OCI-LY3 (cell line): ENCODE measurements around the gene OR2F1.

ENCODE experiments used
- H2AFZ ChIP-seq: fragments of 200-600, 300-600 bp; shearing (Covaris generic); 2 replicates; pipeline ENCODE4 v1.6.0; 2014; ENCODE audit warnings: antibody characterized with exemption, low read depth, low read length
- H3K27ac ChIP-seq: fragments of 200-600, 300-600 bp; sonication (generic); 2 replicates; pipeline ENCODE4 v1.5.1; 2014; ENCODE audit warnings: mild to moderate bottlenecking, low read length, moderate library complexity, mixed read lengths
- H3K27me3 ChIP-seq: fragments of 200-600, 300-600 bp; sonication (generic); 2 replicates; pipeline ENCODE4 v1.6.1; 2014; ENCODE audit warnings: low read depth, low read length, mixed read lengths
- H3K36me3 ChIP-seq: fragments of 200-600, 300-600 bp; sonication (generic); replicated peaks from 2 replicates; pipeline ENCODE3; 2014; ENCODE audit warnings: low read depth, low read length, mixed read lengths
- H3K4me1 ChIP-seq: fragments of 300-600, 200-600 bp; sonication (generic); 2 replicates; pipeline ENCODE4 v1.6.1; 2014; ENCODE audit warnings: low read length, mixed read lengths
- H3K4me2 ChIP-seq: fragments of 200-600, 300-600 bp; sonication (generic); 2 replicates; pipeline ENCODE4 v1.6.1; 2014; ENCODE audit warnings: low read length, mixed read lengths
- H3K4me3 ChIP-seq: fragments of 300-600, 200-600 bp; sonication (generic); 2 replicates; pipeline ENCODE4 v1.5.1; 2014; ENCODE audit warnings: antibody characterized with exemption, mild to moderate bottlenecking, low read length, moderate library complexity
- H3K79me2 ChIP-seq: fragments of 300-600, 200-600 bp; shearing (Covaris generic); 2 replicates; pipeline ENCODE4 v1.6.1; 2014; ENCODE audit warnings: mild to moderate bottlenecking, low read length, mixed read lengths
- H3K9ac ChIP-seq: fragments of 300-600, 200-600 bp; shearing (Covaris generic); 2 replicates; pipeline ENCODE4 v1.6.0; 2014; ENCODE audit warnings: mild to moderate bottlenecking, low read length, moderate library complexity
- H3K9me3 ChIP-seq: fragments of 200-600, 300-600 bp; shearing (Covaris generic); 2 replicates; pipeline ENCODE4 v1.6.1; 2014; ENCODE audit warnings: low read length, mixed read lengths; ENCODE audit not compliant: insufficient read depth
- H4K20me1 ChIP-seq: fragments of 200-600, 300-600 bp; sonication (generic); 2 replicates; pipeline ENCODE4 v1.6.1; 2016; ENCODE audit warnings: low read length, mixed read lengths; ENCODE audit not compliant: insufficient read depth
- CTCF ChIP-seq: fragments of 200-600, 300-600 bp; sonication (generic); IDR thresholded peaks from 2 replicates; pipeline ENCODE4 v1.5.1; 2014; ENCODE audit warnings: antibody characterized with exemption, low read length, low read depth
- EZH2phosphoT487 ChIP-seq: fragments of 200-600 bp; shearing (Covaris generic); IDR thresholded peaks from 2 replicates; pipeline ENCODE4 v1.6.1; 2018; ENCODE audit warnings: antibody characterized with exemption, mixed run types, low read depth

The OR2F1 gene

GRCh38 chr7:143945423-143945822, 9.2 kb upstream of the OR2F1 start:
- no peak for TF ChIP-seq CTCF
- TF ChIP-seq EZH2phosphoT487, result no peak
- H3K27ac ChIP-seq, result no peak overlapping the region
- no peaks in the 10 kb centered on the region for H3K79me2 ChIP-seq
- H4K20me1 ChIP-seq, result no peaks in the 10 kb centered on the region
- H3K27me3 ChIP-seq, result 0 out of 2 replicates have a peak, but pooled peaks cover 4% of the 10 kb centered on the region
- no peaks in the 10 kb centered on the region for H3K4me1 ChIP-seq
- no peaks in the 10 kb centered on the region for H3K36me3 ChIP-seq
- H3K9ac ChIP-seq, result no peak overlapping the region
- no peaks in the 10 kb centered on the region for H3K9me3 ChIP-seq
- H2AFZ ChIP-seq, result no peak overlapping the region
- no peak overlapping the region for H3K4me3 ChIP-seq
- no peak overlapping the region for H3K4me2 ChIP-seq

GRCh38 chr7:143947111-143947510, 7.5 kb upstream of the OR2F1 start:
- no peaks in the 10 kb centered on the region for H3K36me3 ChIP-seq
- no peak for TF ChIP-seq CTCF
- no peak for TF ChIP-seq EZH2phosphoT487
- no peak overlapping the region for H2AFZ ChIP-seq
- no peak overlapping the region for H3K4me3 ChIP-seq
- H3K9me3 ChIP-seq, result no peaks in the 10 kb centered on the region
- H3K9ac ChIP-seq, result no peak overlapping the region
- H3K4me1 ChIP-seq, result no peaks in the 10 kb centered on the region
- H3K4me2 ChIP-seq, result no peak overlapping the region
- no peaks in the 10 kb centered on the region for H3K79me2 ChIP-seq
- 0 out of 2 replicates have a peak, but pooled peaks cover 4% of the 10 kb centered on the region for H3K27me3 ChIP-seq
- no peak overlapping the region for H3K27ac ChIP-seq
- no peaks in the 10 kb centered on the region for H4K20me1 ChIP-seq

- no peaks in the 10 kb centered on the region for H3K9me3 ChIP-seq
Observed at GRCh38 chr7:143948733-143949132, 5.9 kb upstream of the OR2F1 start.

GRCh38 chr7:143953421-143953820, 1.2 kb upstream of the OR2F1 start:
- H3K79me2 ChIP-seq, result no peaks in the 10 kb centered on the region
- no peaks in the 10 kb centered on the region for H3K4me1 ChIP-seq
- H3K9ac ChIP-seq, result no peak overlapping the region
- no peaks in the 10 kb centered on the region for H3K9me3 ChIP-seq
- no peaks in the 10 kb centered on the region for H3K36me3 ChIP-seq
- H3K27ac ChIP-seq, result no peak overlapping the region
- no peaks in the 10 kb centered on the region for H4K20me1 ChIP-seq
- no peak overlapping the region for H2AFZ ChIP-seq
- peaks cover 24% of the 10 kb centered on the region for H3K27me3 ChIP-seq
- no peak overlapping the region for H3K4me2 ChIP-seq
- no peak overlapping the region for H3K4me3 ChIP-seq
- TF ChIP-seq CTCF (no peak), EZH2phosphoT487 (no peak)

More at GRCh38 chr7:143948733-143949132, 5.9 kb upstream of the OR2F1 start:
- Histone ChIP-seq H3K27me3 (peaks cover 12% of the 10 kb centered on the region; the same call in 1 of the 2 replicates), H3K9ac (no peak overlapping the region), H4K20me1 (no peaks in the 10 kb centered on the region), H3K79me2 (no peaks in the 10 kb centered on the region), H3K4me1 (no peaks in the 10 kb centered on the region), H3K4me2 (no peak overlapping the region), H3K27ac (no peak overlapping the region), H2AFZ (no peak overlapping the region), H3K4me3 (no peak overlapping the region), H3K36me3 (no peaks in the 10 kb centered on the region)
- TF ChIP-seq CTCF (no peak), EZH2phosphoT487 (no peak)
